ENCODE data around the gene ARHGEF37. TPM values are rescaled to one million over a fixed set of nuclear protein-coding genes. Genes with fewer than 3 reads are reported as not detected.

Gene ARHGEF37
- total and polyA plus RNA-seq, 4 donors = 0.71 to 6.1 (median 2.7) TPM

GRCh38 chr5:149667084-149667828 lies 86.0 kb downstream of the ARHGEF37 start:
- Histone ChIP-seq H3K4me1 (ENCODE audit: control insufficient read depth in 4 of 4, insufficient read depth in 4 of 4, low read length in 3 of 4) (peaks cover 0 to 11% (median 4%) of the 10 kb centered on the region in 4 donors), H3K9me3 (ENCODE audit: control insufficient read depth in 4 of 4, low read length in 3 of 4) (no peaks in the 10 kb centered on the region), H3K4me3 (ENCODE audit: low read depth in 1 of 3, low read length in 3 of 3) (no peak overlapping the region), H3K27ac (ENCODE audit: low read depth in 1 of 2, low read length in 2 of 2) (peak overlapping the region in 1 of 2 donors; percentile 56), H3K36me3 (ENCODE audit: control insufficient read depth in 4 of 4, insufficient read depth in 3 of 4, low read depth in 1 of 4, low read length in 3 of 4) (no peaks in the 10 kb centered on the region), H3K27me3 (ENCODE audit: control insufficient read depth in 4 of 4, insufficient read depth in 4 of 4, low read length in 3 of 4) (no peaks in the 10 kb centered on the region), H3K9ac (ENCODE audit: low read depth in 1 of 2, low read length in 2 of 2) (no peak overlapping the region)
- no peak for DNase-seq (ENCODE audit: low spot score)
- peak; percentile 87 for TF ChIP-seq CTCF (IDR thresholded peaks at IDR 0.05; ENCODE audit: low read depth, low read length, missing input control)
- TF ChIP-seq HNF4G (IDR thresholded peaks at IDR 0.05) = no peak
- TF ChIP-seq YY1 (IDR thresholded peaks at IDR 0.05) = no peak
- peak in 1 of 2 donors; percentile 9 for TF ChIP-seq RXRA (IDR thresholded peaks at IDR 0.05)
- TF ChIP-seq NR2F2 (IDR thresholded peaks at IDR 0.05) = no peak
- no peak for TF ChIP-seq FOXA1 (IDR thresholded peaks at IDR 0.05)
- peak; percentile 88 to 89 for TF ChIP-seq RAD21 (IDR thresholded peaks at IDR 0.05)
- TF ChIP-seq ZBTB33 (IDR thresholded peaks at IDR 0.05) = no peak
- TF ChIP-seq MAX (IDR thresholded peaks at IDR 0.05) = peak; percentile 16
- no peak for TF ChIP-seq TAF1 (conservative IDR thresholded peaks at IDR 0.05)
- TF ChIP-seq REST (IDR thresholded peaks at IDR 0.05) = no peak
- TF ChIP-seq GABPA (IDR thresholded peaks at IDR 0.05 in 1 of 2, conservative IDR thresholded peaks at IDR 0.05 in 1 of 2) = no peak
- TF ChIP-seq JUND (IDR thresholded peaks at IDR 0.05) = no peak
- TF ChIP-seq ATF3 (IDR thresholded peaks at IDR 0.05) = no peak
- no peak for TF ChIP-seq EGR1 (IDR thresholded peaks at IDR 0.05; ENCODE audit: low read depth in 2 of 2)
- TF ChIP-seq FOXA2 (IDR thresholded peaks at IDR 0.05) = no peak
- TF ChIP-seq SP1 (IDR thresholded peaks at IDR 0.05) = no peak
- TF ChIP-seq HNF4A (conservative IDR thresholded peaks at IDR 0.05) = peak in 1 of 2 donors; percentile 15
- 11% methylated on average over 7 of the region's 7 CpGs for WGBS

Measured in liver (tissue), 9 donors.